22Rv1 (cell line): Measurements from ENCODE around the gene ARVCF.

Experiments used
- H3K27ac ChIP-seq: fragments of 450-650 bp; 2 replicates; pipeline ENCODE4 v1.5.1; 2017
- CTCF ChIP-seq: fragments of 450-650 bp; IDR thresholded peaks from 2 replicates; pipeline ENCODE4 v1.5.1; 2017; ENCODE audit warnings: mild to moderate bottlenecking
- ZFX ChIP-seq: fragments of 450-650 bp; IDR thresholded peaks from 2 replicates; pipeline ENCODE4 v1.6.1; 2017; ENCODE audit warnings: antibody characterized with exemption, borderline replicate concordance

Gene ARVCF

GRCh38 chr22:19980766-19981165 lies 35.9 kb downstream of the ARVCF start:
- no peak overlapping the region for H3K27ac ChIP-seq
- no peak for TF ChIP-seq CTCF
- no peak for TF ChIP-seq ZFX

GRCh38 chr22:19979712-19980493 lies 36.7 kb downstream of the ARVCF start:
- TF ChIP-seq ZFX (no peak), CTCF (no peak)
- H3K27ac ChIP-seq, result no peak overlapping the region

GRCh38 chr22:19978748-19979147 lies 37.9 kb downstream of the ARVCF start:
- H3K27ac ChIP-seq, result no peak overlapping the region
- no peak for TF ChIP-seq CTCF
- TF ChIP-seq ZFX, result no peak

DNA sequence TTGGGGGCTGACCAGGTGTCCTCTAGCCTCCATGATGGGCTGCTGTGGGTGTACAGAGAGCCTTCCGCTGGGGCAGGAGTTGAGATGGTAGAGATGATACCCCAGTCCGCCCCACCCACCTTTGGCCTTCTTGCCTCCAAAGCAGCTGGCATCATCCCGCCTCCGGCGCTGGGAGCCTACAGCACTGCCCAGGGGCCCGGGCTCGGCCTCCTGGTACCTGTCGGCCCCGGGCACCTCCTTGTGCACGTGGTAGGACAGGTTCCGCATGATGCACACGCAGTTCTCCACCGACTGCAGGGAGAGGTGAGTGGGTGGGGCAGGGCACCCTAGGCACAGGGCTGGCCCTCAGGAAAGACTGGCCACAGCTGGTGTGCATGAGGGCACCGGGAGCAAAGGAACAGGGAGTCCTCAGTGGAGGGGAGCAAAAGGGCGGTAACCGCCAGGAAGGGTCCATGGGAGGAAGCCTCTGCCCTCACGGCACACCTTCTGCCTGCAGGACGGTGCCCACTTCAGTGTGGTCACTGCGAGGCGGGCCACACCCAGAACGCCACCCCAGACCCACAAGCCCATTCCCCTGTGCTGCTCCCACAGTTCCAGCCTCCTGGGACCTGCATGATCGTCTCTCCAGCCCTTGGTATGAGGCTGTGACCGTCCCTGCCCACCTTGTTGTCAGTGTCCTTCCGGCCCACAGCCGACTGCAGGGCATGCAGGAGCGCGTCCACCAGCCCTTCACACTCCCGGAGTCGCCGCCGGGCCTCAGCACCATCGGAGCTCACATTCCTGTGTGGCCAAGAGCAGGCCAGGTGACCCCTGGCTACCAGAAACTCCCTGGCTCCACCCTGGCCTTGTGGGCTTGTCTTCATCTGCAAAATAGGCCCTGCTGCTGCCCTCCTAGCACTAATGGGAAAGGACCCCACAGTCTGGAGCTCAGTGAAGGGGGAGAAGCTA lies 39.1 kb downstream of the ARVCF start:
- TF ChIP-seq ZFX, result no peak
- TF ChIP-seq CTCF, result no peak
- no peak overlapping the region for H3K27ac ChIP-seq

GRCh38 chr22:19976671-19977070 lies 40.0 kb downstream of the ARVCF start:
- TF ChIP-seq CTCF, result no peak
- TF ChIP-seq ZFX, result no peak

GRCh38 chr22:19975707-19976035 lies 41.0 kb downstream of the ARVCF start:
- H3K27ac ChIP-seq, result peak overlapping the region; percentile 54
- TF ChIP-seq CTCF (no peak), ZFX (no peak)

More at GRCh38 chr22:19976671-19977070, 40.0 kb downstream of the ARVCF start:
- no peak overlapping the region for H3K27ac ChIP-seq
